Breast epithelium (tissue), 4 donors: ENCODE data around the gene FLNC. TPM values are rescaled to one million over a fixed set of nuclear protein-coding genes. Genes with fewer than 3 reads are reported as not detected.

ENCODE experiments used
- DNase-seq, 2 donors: peaks; one replicate each; pipeline ENCODE4 v3.0.0-alpha.2; 2019; ENCODE audit warnings: low spot score in 2 of 2
- H3K27ac ChIP-seq, 2 donors: fragments of 200-600 bp; sonication (generic) in 1 of 2; one replicate each; pipeline ENCODE4 v1.5.1; 2016 to 2019; ENCODE audit warnings: mild to moderate bottlenecking in 1 of 2
- H3K27me3 ChIP-seq, 2 donors: fragments of 200-600 bp; sonication (generic) in 1 of 2; one replicate each; pipeline versions ENCODE4 v1.5.1 to v1.6.0; 2017 to 2019; ENCODE audit warnings: control low read depth in 1 of 2, mild to moderate bottlenecking in 1 of 2
- H3K36me3 ChIP-seq: fragments of 200-600 bp; one replicate; pipeline ENCODE4 v1.5.1; 2019
- H3K4me1 ChIP-seq, 2 donors: fragments of 200-600 bp; sonication (generic); one replicate each; pipeline ENCODE4 v1.5.1; 2016 to 2019; ENCODE audit warnings: control low read depth in 1 of 2
- H3K4me3 ChIP-seq, 3 donors: fragments of 200-600 bp; sonication (generic); 1 replicate in 2 of 3; 2 replicates in 1 of 3; pipeline ENCODE4 v1.5.1; 2016 to 2019; ENCODE audit warnings: mild to moderate bottlenecking in 3 of 3, moderate library complexity in 2 of 3
- H3K9me3 ChIP-seq, 2 donors: fragments of 200-600 bp; sonication (generic) in 1 of 2; one replicate each; pipeline ENCODE4 v1.5.1; 2016 to 2019; ENCODE audit warnings: control low read depth in 1 of 2
- CTCF ChIP-seq, 3 donors: fragments of 450-650 bp; IDR thresholded peaks; one replicate each; pipeline ENCODE4 v1.5.1; 2016 to 2017; ENCODE audit warnings: antibody characterized with exemption in 3 of 3, mild to moderate bottlenecking in 3 of 3, moderate library complexity in 3 of 3
- POLR2A ChIP-seq: fragments of 450-650 bp; IDR thresholded peaks from one replicate; pipeline ENCODE4 v1.6.1; 2016; ENCODE audit warnings: antibody characterized with exemption, mild to moderate bottlenecking, moderate library complexity
- POLR2AphosphoS5 ChIP-seq, 3 donors: sonication (generic); formaldehyde crosslinking; IDR thresholded peaks; one replicate each; pipeline ENCODE4 v1.6.1; 2017; ENCODE audit warnings: antibody characterized with exemption in 3 of 3
- intact Hi-C: fragments of 100-400 bp; cut with DNase I; formaldehyde crosslinking; loops from one replicate; pipeline ENCODE4 v1.15.1; 2023; ENCODE audit warnings: low total_unique reads
- total RNA-seq, 3 donors: library from RNA; depleted of rRNA; stranded (reverse); fragments of >200 nt; gene quantifications; one replicate each; pipeline ENCODE4 v1.1.0, GENCODE V29; 2016

The FLNC gene
- total RNA-seq, 3 donors from 2014 or later, result 5.1 to 7.5 (median 6.0) TPM

GRCh38 chr7:128906001-128906765 lies 76.0 kb downstream of the FLNC start:
- intact Hi-C loops, result no loop called here
- Histone ChIP-seq H3K4me3 (no peak overlapping the region), H3K27ac (no peak overlapping the region), H3K4me1 (no peaks in the 10 kb centered on the region), H3K27me3 (peaks cover 4 to 22% of the 10 kb centered on the region in 2 donors), H3K36me3 (no peaks in the 10 kb centered on the region), H3K9me3 (no peaks in the 10 kb centered on the region)
- TF ChIP-seq POLR2AphosphoS5 (IDR thresholded peaks at IDR 0.05), result no peak
- TF ChIP-seq POLR2A, result no peak
- no peak for TF ChIP-seq CTCF (IDR thresholded peaks at IDR 0.05)
- peak in 1 of 2 donors; percentile 19 for DNase-seq

GRCh38 chr7:128906766-128907559 lies 76.8 kb downstream of the FLNC start:
- no peak overlapping the region for H3K4me3 ChIP-seq
- H3K36me3 ChIP-seq, result no peaks in the 10 kb centered on the region
- intact Hi-C loops, result no loop called here
- H3K27ac ChIP-seq, result no peak overlapping the region
- peak in 1 of 2 donors; percentile 24 for DNase-seq
- peaks cover 4 to 22% of the 10 kb centered on the region in 2 donors for H3K27me3 ChIP-seq
- H3K4me1 ChIP-seq, result no peaks in the 10 kb centered on the region
- no peaks in the 10 kb centered on the region for H3K9me3 ChIP-seq
- TF ChIP-seq CTCF (IDR thresholded peaks at IDR 0.05), result no peak
- TF ChIP-seq POLR2A, result no peak
- no peak for TF ChIP-seq POLR2AphosphoS5 (IDR thresholded peaks at IDR 0.05)

Other genes with a start within 250 kb of the FLNC start
- gene GARIN1A, start 158.1 kb upstream of the FLNC start, total RNA-seq, result 1 to 10 TPM in 2 of 3 donors, under 1 TPM in 1; 0.96 to 3.4 (median 2.9) TPM
- 100 to 1,000 TPM in 2 of 3 donors, 10 to 100 TPM in 1; 79.3 to 124 (median 104) TPM for gene CALU, start 91.0 kb upstream of the FLNC start, total RNA-seq
- gene OPN1SW, start 54.6 kb upstream of the FLNC start, total RNA-seq, result not detected
- gene CCDC136, start 38.4 kb upstream of the FLNC start, total RNA-seq, result 1 to 10 TPM; 6.4 to 9.5 (median 9.4) TPM
- gene ATP6V1F, start 32.5 kb downstream of the FLNC start, total RNA-seq, result 100 to 1,000 TPM; 117 to 174 (median 127) TPM
- gene KCP, start 80.3 kb downstream of the FLNC start, total RNA-seq, result 1 to 10 TPM in 1 of 3 donors, under 1 TPM in 2; 0.33 to 2.2 (median 0.88) TPM
- 10 to 100 TPM in 2 of 3 donors, 1 to 10 TPM in 1; 4.6 to 19.4 (median 11.1) TPM for gene IRF5, start 107.5 kb downstream of the FLNC start, total RNA-seq
- 10 to 100 TPM; 36.4 to 42.7 (median 36.6) TPM for gene TNPO3, start 224.7 kb downstream of the FLNC start, total RNA-seq